Measurements from ENCODE around the gene RAPGEF4. TPM values are rescaled to one million over a fixed set of nuclear protein-coding genes. Genes with fewer than 3 reads are reported as not detected.

The RAPGEF4 gene
- 0.77 and 9.6 TPM in 2 replicates for total RNA-seq

DNA sequence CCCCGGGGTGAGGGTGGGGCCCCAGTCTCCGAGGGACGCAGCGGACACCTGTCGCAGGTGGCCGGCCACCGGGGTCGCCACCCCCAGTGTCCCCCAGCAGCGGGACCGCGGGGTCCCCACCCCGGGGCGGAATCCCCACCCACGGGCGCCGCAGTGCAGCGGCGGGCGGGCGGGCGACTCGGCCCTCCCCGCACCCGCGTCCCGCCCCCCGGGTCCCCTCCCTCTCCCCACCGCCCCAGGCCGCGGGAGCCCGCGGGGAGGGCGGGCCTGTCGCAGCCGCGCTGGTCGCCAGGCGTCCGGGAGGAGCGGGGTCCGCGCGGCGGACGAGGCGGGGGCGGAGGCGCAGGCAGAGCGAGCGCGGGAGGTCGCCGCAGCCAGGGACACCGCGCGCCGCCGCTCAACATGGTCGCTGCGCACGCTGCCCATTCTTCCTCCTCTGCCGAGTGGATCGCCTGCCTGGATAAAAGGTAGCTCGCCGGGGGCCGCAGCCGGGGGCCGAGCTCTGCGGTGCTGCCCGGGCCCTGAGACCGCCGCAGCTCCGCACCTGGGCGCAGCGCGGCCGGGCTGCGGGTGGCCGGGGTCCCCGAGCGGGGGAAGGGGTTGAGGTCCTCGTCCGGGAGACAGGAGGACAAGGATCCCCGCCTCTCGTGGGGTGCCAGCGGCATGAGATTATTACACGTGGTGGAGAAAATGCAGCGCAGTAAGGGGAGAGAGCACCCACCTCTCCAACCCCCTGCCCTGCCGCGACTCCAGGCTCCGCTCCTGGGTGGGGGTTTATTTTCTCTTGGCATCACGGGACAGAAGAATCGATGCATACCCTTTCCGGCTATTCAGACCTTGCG lies at the start of gene RAPGEF4:
Gene RAPGEF4, plus strand, starts transcription at position 264 of the 842 bp plus-strand sequence. Its CDS starts 139 bp downstream, at position 403.

DNA sequence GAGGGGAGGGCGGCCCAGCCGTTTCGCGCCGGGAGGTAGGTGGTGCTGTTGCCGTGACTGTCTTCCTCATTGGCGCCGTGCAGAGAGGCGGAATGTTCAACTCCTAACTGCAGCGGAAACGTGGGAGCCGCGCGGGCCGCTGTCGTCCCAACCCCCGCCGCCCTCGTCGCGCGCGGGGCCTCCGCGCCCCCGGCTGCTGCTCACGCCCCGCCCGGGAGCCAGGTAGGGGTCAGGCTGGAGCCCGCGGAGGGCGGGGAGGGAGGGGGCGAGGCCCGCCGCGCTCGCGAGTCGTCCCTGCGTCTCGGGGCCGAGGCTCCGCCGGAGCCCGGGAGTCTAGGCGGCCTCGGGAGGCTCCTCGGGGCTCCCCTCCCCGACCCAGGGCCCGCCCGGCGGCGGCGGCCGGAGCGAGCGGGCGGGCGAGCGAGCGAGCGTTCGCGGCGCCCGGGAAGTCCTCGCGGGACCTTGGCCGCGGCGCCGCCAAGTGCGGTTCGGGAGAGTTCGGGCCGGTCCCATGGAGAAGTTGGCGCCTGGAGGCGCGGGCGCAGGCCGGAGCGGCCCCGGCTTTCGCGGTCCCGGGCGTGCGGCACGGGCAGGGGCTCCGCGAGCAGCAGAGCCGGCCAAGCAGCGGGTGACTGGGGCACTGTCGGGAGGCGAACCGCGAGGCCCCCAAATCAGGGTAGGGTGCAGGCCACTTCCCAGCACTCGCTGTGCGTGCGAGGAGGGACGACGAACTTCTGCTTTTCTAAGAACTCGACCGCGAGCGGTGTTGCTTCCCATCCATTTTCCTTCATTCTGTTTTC lies 340.3 kb downstream of the RAPGEF4 start, which contains the start of gene MAP3K20:
Gene MAP3K20, plus strand, starts transcription at position 66 of the 800 bp plus-strand sequence. CDS start 15,186 bp downstream, outside the sequence.

Other genes with a start within 250 kb of the RAPGEF4 start
- gene PDK1, start 179.8 kb upstream of the RAPGEF4 start, total RNA-seq, result 21.3 and 34.1 TPM in 2 replicates

Measured in regular cardiac myocyte (primary cell).